ENCODE results near the gene NPTX2.

- no peak for TF ChIP-seq POLR2A (IDR thresholded peaks at IDR 0.05; ENCODE audit: low read length)
- no peak for TF ChIP-seq GATA1 (IDR thresholded peaks at IDR 0.05; ENCODE audit: low read depth, low read length)
These were observed 10.3 kb downstream of the NPTX2 start for GRCh38 chr7:98627413-98627790.

All from erythroblast (primary cell).